HG03521 (cell line): Measurements from ENCODE around the gene OTULIN.

Experiments
- ATAC-seq: cut with Tn5 transposase; IDR thresholded peaks from one replicate; pipeline ENCODE4 v1.9.1; 2021; ENCODE audit warnings: mild to moderate bottlenecking, moderate library complexity; ENCODE audit not compliant: unreplicated experiment

Gene OTULIN

GRCh38 chr5:14739981-14740380 lies 75.5 kb downstream of the OTULIN start:
- no peak for ATAC-seq

- ATAC-seq, result no peak
Observed at GRCh38 chr5:14741131-14741530, 76.6 kb downstream of the OTULIN start.

DNA sequence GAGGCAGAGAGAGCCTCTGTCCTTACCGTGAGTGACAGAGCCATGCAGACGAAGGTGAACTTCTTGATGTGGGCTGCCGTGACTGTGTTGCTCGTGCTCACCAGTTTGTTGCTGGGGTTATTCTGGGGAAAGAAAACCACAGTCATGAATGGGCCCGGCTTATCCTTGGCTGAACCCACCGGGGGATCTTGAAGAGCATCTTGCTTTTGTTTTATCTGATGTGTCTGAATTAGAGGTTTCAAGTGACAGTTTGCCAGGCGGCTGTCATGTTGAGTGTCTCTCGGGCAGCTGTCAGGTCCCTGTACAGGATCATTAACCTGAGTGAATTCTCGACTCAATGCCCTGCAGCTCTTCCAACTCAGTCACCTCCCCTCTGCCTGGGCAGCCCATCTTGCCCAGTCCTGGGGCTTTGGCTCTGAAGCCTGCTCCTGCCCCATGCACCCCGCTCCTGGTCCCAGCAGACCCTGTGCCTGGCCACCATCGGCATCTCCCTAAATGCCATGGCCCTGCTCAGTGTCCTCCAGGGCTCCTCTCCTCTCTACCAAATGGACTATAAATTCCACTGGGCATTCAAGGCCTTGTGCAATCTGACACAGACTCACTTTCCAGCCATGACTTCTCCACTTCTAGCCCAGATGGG lies 77.4 kb downstream of the OTULIN start:
- ATAC-seq, result no peak

GRCh38 chr5:14742498-14742897 lies 78.0 kb downstream of the OTULIN start:
- ATAC-seq, result no peak

DNA sequence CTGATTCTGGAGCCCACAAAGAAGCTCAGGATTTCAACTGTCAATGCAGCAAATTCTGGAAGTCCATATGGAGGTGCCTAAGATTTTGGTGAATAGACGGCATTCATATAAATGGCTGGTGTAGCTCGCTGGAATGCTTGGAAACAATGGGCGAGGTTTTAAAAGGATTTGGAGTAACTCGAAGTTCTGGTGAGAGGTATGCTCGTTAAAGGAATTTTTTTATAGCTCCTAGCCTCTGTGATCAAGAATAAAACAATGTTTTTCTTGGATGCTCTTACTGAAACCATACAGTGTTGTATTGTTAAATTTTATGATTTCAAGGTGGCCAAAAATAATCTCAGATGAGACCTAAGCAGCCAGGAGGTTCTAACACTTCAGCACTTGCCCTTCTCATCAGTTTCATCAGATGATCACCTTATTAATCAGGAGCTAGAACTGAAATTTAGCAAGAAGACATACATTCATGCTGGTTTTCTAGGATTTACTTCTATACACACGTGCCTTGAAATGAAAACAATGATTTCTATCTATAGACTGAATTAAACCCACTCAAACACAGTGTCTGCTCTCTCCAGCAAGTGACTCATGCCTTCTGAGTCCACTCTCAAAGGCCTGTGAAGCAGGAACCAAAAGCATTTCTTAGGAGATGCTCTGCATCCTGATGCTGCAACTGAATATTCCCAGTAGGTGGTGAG lies 79.2 kb downstream of the OTULIN start:
- no peak for ATAC-seq

- ATAC-seq, result no peak
Observed at GRCh38 chr5:14744296-14745187, 80.0 kb downstream of the OTULIN start.

GRCh38 chr5:14745188-14745563 lies 80.7 kb downstream of the OTULIN start:
- no peak for ATAC-seq

DNA sequence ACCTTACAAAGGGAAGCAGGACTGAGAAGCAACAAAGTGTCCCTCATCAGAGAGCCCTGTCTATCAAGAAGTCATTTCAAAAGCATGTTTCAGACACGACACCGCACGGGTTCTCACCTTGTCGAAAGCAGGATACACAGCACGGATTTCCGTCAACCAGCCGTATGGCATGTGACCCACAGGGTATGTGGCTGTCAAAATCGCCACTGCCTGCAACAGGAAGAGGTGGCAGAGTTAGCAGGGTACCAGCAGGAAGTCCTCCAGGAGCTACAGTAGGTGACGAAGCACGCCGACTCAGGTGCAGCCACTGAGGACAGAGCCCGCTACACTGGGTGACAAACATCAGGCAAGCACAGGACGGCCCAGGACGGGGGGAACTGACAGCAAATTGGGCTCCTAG lies 81.2 kb downstream of the OTULIN start:
- no peak for ATAC-seq

GRCh38 chr5:14748180-14748900 lies 83.8 kb downstream of the OTULIN start:
- no peak for ATAC-seq
